Uterus (tissue), 2 donors: ENCODE results near the gene KCNQ2.

Source experiments
- POLR2A ChIP-seq, 2 donors: fragments of 450-650 bp; IDR thresholded peaks; one replicate each; pipeline ENCODE4 v1.6.1; 2016; ENCODE audit warnings: antibody characterized with exemption in 2 of 2, mild to moderate bottlenecking in 1 of 2, moderate library complexity in 1 of 2
- TF ChIP-seq, protein P1 (sequence below), 4 experiments: fragments of 200-600 bp in 2 of 4; fragments of 450-650 bp in 2 of 4; sonication (generic) in 2 of 4; IDR thresholded peaks; one replicate each; pipeline ENCODE4 v1.5.1; 2016 to 2019; ENCODE audit warnings: antibody characterized with exemption in 4 of 4, mild to moderate bottlenecking in 2 of 4, moderate library complexity in 1 of 4

DNA sequence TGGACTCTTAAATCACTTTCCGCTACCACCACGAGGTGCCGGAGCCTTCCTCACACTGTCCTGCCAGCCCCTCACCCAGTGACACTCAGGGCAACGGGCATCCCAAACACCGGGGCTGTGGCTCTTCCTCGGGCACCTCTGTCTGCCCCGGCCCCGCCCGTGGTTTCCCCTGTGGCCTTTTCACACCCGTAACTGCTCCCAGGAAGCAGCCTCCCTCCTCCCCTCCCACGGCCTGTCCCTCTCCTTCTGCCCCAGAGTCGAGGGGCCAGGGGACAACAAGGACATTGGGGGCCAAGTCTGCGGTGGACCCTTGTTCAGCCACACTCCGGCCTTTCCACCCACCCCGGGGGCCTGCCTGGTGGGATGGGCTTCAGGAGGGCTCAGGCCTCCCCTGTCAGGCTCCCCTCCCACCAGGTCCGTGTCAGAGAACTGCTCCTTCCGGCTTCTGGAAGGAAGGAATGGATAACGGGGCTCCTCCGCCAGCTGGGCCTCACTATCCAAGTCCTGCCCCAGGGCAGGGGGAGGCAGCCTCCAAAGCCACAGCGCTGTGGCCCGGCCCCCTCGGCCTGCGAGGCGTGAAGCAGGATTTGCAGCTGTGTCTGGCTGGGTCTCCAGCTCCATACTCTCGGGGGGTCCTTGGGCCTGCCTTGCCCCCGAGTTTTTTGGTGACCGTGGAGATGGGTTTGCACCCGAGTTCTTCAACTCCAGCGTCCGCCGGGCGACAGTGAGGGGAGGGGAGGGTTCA lies 56.6 kb downstream of the KCNQ2 start:
- TF ChIP-seq, protein P1, sequence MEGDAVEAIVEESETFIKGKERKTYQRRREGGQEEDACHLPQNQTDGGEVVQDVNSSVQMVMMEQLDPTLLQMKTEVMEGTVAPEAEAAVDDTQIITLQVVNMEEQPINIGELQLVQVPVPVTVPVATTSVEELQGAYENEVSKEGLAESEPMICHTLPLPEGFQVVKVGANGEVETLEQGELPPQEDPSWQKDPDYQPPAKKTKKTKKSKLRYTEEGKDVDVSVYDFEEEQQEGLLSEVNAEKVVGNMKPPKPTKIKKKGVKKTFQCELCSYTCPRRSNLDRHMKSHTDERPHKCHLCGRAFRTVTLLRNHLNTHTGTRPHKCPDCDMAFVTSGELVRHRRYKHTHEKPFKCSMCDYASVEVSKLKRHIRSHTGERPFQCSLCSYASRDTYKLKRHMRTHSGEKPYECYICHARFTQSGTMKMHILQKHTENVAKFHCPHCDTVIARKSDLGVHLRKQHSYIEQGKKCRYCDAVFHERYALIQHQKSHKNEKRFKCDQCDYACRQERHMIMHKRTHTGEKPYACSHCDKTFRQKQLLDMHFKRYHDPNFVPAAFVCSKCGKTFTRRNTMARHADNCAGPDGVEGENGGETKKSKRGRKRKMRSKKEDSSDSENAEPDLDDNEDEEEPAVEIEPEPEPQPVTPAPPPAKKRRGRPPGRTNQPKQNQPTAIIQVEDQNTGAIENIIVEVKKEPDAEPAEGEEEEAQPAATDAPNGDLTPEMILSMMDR (IDR thresholded peaks at IDR 0.05), result no peak
- no peak for TF ChIP-seq POLR2A (IDR thresholded peaks at IDR 0.05)
